Measurements from ENCODE around the gene LAMC1. TPM values are rescaled to one million over a fixed set of nuclear protein-coding genes. Genes with fewer than 3 reads are reported as not detected.
A peak's percentile ranks its signal among the peaks of the same experiment; 100 is the strongest.

LAMC1 gene
- total RNA-seq, result 0.05 and 0.39 TPM in 2 replicates

DNA sequence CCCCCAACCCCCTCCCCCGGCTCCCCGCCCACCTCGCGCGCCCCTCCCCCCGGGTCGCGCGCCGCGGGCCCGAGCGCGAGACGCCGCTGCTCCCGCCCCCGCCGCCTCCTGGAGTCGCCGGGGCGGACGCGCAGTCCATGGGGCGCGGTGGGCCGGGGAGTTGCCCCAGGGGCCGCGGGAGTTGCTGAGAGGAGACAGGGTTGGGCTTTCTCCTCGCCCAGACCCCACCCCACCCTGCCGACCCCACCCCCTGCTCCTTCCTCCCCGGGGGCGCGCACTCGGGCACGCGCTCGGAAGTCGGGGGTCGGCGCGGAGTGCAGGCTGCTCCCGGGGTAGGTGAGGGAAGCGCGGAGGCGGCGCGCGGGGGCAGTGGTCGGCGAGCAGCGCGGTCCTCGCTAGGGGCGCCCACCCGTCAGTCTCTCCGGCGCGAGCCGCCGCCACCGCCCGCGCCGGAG, at the start of gene LAMC1:
Gene LAMC1, plus strand, starts transcription at position 275 of the 455 bp plus-strand sequence. CDS start 297 bp downstream, outside the sequence.
- Mint-ChIP-seq H3K27ac (no peak within 1 kb of the TSS), H3K4me1 (ENCODE audit: low read depth) (peaks cover 11% of the 10 kb centered on the region), H3K36me3 (ENCODE audit: low read depth) (peaks cover 3% of the 10 kb centered on the region), H3K9me3 (no peaks in the 10 kb centered on the region), H3K27me3 (ENCODE audit: low read depth) (peaks cover 72% of the 10 kb centered on the region), H3K4me3 (ENCODE audit: low read depth) (peak within 1 kb of the TSS; percentile 79)
- intact Hi-C loops (cut with micrococcal nuclease), result no loop called here
- DNase-seq (ENCODE audit: low spot score), result peak; percentile 7

DNA sequence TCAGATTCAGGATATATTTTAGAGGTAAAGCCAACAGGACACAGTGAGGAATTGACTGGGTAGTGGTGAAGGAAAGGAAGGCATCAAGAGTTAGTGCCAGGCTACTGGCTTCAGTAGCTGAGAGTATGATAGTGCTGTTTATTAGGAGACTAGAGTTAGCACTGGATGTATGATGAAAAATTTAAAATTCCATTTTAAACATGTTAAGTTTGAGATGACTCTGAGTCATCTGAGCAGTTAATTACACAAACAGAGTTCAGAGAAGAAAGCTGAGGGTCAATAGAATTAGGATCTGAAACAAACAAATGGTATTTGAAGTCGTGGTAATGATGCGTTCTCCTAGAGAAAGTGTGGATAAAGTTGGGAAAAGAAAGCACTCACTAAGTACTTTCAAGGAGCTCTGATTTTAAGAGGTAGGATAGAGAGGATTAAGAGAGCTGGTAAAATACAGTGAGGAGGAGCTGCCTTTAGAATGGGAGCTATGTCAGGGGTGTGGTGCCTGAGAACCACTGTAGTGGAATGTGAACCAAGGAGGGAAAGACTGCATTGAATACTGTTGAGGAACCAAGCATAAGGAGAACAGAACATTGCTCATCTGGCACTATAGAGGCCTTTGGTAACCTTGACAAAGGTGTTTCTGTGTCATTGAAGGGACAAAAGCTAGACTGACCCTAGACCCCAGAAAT, 48.6 kb upstream of the LAMC1 start:
- Mint-ChIP-seq H3K36me3 (ENCODE audit: low read depth) (no peaks in the 10 kb centered on the region), H3K4me1 (ENCODE audit: low read depth) (no peaks in the 10 kb centered on the region), H3K4me3 (ENCODE audit: low read depth) (no peak overlapping the region), H3K27ac (no peak overlapping the region), H3K27me3 (ENCODE audit: low read depth) (peaks cover 11% of the 10 kb centered on the region), H3K9me3 (no peaks in the 10 kb centered on the region)
- DNase-seq (ENCODE audit: low spot score), result no peak
- intact Hi-C loops (cut with micrococcal nuclease), result no loop called here

DNA sequence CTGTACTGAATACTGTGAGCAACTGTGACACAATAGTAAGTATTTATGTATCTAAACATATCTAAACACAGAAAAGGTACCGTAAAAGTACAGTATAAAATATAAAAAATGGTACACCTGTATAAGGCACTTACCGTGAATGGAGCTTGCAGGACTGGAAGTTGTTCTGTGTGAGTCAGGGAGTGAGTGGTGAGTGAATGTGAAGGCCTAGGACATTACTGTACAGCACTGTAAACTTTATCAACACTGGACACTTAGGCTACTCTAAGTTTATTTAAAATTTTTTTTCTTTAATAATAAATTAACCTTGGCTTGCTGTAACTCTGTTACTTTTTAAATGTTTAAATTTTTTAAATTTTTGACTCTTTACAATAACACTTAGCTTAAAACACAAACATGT, 45.7 kb upstream of the LAMC1 start:
- peaks cover 5% of the 10 kb centered on the region for H3K27me3 Mint-ChIP-seq (ENCODE audit: low read depth)
- no peaks in the 10 kb centered on the region for H3K9me3 Mint-ChIP-seq
- H3K27ac Mint-ChIP-seq, result no peak overlapping the region
- H3K4me3 Mint-ChIP-seq (ENCODE audit: low read depth), result no peak overlapping the region
- no peaks in the 10 kb centered on the region for H3K4me1 Mint-ChIP-seq (ENCODE audit: low read depth)
- intact Hi-C loops (cut with micrococcal nuclease), result no loop called here
- no peak for DNase-seq (ENCODE audit: low spot score)
- no peaks in the 10 kb centered on the region for H3K36me3 Mint-ChIP-seq (ENCODE audit: low read depth)

DNA sequence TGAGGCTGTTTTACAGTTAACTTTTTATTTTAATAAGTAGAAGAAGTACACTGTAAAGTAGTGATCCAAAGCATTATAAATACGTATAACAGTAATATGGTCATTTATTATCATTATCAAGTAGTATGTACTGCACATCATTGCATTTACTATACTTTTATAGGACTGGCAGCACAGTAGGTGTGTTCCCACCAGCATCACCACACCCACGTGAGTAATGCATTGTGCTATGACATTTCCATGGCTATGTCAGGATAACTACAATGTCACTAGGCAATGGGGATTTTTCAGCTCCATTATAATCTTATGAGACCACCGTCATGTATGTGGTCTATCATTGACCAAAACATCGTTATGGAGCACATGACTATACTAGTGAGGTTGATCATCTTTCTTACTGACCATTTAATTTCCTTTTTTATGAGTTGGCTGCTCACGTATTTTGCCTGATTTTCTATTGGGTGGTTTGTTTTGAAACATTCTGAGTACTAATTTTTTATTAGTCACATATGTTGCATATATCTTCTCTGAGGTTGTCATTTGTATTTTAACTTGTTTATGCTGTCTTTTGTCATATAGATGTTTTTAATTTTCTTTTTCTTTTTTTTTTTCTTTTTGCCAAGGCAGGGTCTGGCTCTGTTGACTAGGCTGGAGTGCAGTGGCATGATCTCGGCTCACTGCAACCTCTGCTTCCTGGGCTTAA, 44.9 kb upstream of the LAMC1 start:
- Mint-ChIP-seq H3K4me1 (ENCODE audit: low read depth) (no peaks in the 10 kb centered on the region), H3K9me3 (no peaks in the 10 kb centered on the region), H3K36me3 (ENCODE audit: low read depth) (no peaks in the 10 kb centered on the region), H3K27me3 (ENCODE audit: low read depth) (peaks cover 5% of the 10 kb centered on the region), H3K4me3 (ENCODE audit: low read depth) (no peak overlapping the region), H3K27ac (no peak overlapping the region)
- no peak for DNase-seq (ENCODE audit: low spot score)
- intact Hi-C loops (cut with micrococcal nuclease), result no loop called here

DNA sequence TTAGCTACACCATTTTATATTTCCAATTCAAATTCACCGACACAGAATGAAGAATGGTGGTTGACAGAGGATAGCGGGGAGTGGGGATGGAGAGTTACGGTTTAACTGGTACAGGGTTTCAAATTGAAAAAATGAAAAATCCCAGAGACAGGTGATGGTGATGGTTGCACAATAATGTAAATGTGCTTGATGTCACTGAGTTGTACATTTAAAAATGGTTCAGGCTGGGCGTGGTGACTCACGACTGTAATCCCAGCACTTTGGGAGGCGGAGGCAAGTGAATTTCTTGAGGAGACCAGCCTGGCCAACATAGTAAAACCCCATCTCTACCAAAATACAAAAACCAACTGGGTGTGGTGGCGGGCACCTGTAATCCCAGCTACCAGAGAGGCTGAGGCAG, 39.1 kb upstream of the LAMC1 start:
- H3K27me3 Mint-ChIP-seq (ENCODE audit: low read depth), result peaks cover 3% of the 10 kb centered on the region
- H3K9me3 Mint-ChIP-seq, result no peaks in the 10 kb centered on the region
- H3K4me3 Mint-ChIP-seq (ENCODE audit: low read depth), result no peak overlapping the region
- H3K4me1 Mint-ChIP-seq (ENCODE audit: low read depth), result no peaks in the 10 kb centered on the region
- intact Hi-C loops (cut with micrococcal nuclease), result no loop called here
- no peak for DNase-seq (ENCODE audit: low spot score)
- no peak overlapping the region for H3K27ac Mint-ChIP-seq
- no peaks in the 10 kb centered on the region for H3K36me3 Mint-ChIP-seq (ENCODE audit: low read depth)

DNA sequence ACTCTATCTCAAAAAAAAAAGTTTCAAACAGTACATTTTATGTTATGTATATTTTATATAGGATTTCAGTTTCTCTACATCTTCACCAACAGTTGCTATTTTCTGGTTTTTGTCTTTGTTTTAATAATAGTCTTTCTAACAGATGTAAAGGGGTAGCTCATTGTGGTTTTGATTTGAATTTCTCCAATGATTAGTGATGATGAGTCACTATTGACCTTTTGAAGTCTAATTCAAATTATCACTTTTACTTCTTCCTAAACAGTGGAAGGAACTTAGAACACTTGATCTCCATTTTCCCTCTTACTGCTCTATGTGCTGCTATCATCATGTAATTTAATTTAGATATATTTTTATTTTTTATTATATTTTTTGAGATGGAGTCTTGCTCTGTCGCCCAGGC, 38.6 kb upstream of the LAMC1 start:
- intact Hi-C loops (cut with micrococcal nuclease), result no loop called here
- H3K4me1 Mint-ChIP-seq (ENCODE audit: low read depth), result no peaks in the 10 kb centered on the region
- no peak overlapping the region for H3K4me3 Mint-ChIP-seq (ENCODE audit: low read depth)
- H3K9me3 Mint-ChIP-seq, result no peaks in the 10 kb centered on the region
- DNase-seq (ENCODE audit: low spot score), result no peak
- no peaks in the 10 kb centered on the region for H3K36me3 Mint-ChIP-seq (ENCODE audit: low read depth)
- peaks cover 3% of the 10 kb centered on the region for H3K27me3 Mint-ChIP-seq (ENCODE audit: low read depth)
- H3K27ac Mint-ChIP-seq, result no peak overlapping the region

DNA sequence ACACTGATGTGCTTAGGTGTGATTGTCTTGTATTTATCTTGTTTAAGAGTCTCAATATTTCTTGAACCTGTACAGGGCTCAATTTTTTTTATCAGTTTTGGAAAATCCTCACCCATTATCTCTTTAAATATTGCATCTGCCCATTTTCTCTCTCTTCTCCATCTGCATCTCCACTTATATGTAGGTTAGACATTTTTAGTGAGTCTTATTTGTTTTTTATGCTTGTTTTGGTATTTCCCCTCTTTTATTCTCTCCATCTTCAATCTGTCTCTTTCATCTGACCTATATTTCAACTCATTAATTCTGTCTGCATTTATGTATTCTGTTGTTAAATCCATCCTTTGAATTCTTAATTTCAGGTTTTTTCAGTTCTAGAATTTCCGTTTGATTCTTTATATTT, 37.3 kb upstream of the LAMC1 start:
- no peak overlapping the region for H3K4me3 Mint-ChIP-seq (ENCODE audit: low read depth)

DNA sequence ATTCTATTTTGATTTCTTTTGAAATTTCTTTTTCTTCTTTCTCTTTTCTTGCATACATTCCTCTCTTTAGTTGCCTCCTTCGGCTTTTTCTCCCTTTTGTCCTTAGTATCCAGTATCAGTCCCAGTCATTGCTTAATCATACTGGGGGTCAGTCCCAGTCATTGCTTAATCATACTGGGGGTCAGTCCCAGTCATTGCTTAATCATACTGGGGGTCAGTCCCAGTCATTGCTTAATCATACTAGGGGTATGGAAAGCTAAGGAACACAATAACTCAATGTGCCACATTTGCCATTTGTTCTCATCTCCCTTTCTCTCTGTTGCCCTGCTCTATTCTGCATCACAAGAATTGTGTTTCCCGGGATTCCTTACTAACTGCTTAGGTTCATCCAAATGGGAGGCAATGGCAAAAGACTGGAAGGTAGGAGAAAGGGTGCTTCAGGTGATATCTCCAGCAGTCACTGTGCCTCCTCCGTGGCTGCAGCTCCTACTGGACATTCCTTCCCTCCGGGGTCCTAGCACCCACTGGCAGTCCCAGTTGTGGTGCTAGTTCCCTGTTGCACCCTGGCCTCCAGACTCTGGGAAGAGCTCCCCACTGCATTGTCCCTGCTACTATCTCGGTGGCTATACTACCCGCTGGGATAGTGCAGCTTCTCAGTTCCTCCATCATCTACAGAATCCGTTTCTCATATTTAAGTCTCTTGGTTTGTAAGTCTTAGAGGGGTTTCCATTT, 32.6 kb upstream of the LAMC1 start:
- Mint-ChIP-seq H3K9me3 (no peaks in the 10 kb centered on the region), H3K4me3 (ENCODE audit: low read depth) (no peak overlapping the region), H3K36me3 (ENCODE audit: low read depth) (no peaks in the 10 kb centered on the region), H3K4me1 (ENCODE audit: low read depth) (no peaks in the 10 kb centered on the region), H3K27ac (no peak overlapping the region), H3K27me3 (ENCODE audit: low read depth) (peaks cover 11% of the 10 kb centered on the region)
- no peak for DNase-seq (ENCODE audit: low spot score)
- intact Hi-C loops (cut with micrococcal nuclease), result no loop called here

More for the DNA sequence above, 37.3 kb upstream of the LAMC1 start:
- Mint-ChIP-seq H3K9me3 (no peaks in the 10 kb centered on the region), H3K27me3 (ENCODE audit: low read depth) (peaks cover 3% of the 10 kb centered on the region), H3K4me1 (ENCODE audit: low read depth) (no peaks in the 10 kb centered on the region), H3K36me3 (ENCODE audit: low read depth) (no peaks in the 10 kb centered on the region), H3K27ac (no peak overlapping the region)
- intact Hi-C loops (cut with micrococcal nuclease), result no loop called here
- DNase-seq (ENCODE audit: low spot score), result no peak

DNA sequence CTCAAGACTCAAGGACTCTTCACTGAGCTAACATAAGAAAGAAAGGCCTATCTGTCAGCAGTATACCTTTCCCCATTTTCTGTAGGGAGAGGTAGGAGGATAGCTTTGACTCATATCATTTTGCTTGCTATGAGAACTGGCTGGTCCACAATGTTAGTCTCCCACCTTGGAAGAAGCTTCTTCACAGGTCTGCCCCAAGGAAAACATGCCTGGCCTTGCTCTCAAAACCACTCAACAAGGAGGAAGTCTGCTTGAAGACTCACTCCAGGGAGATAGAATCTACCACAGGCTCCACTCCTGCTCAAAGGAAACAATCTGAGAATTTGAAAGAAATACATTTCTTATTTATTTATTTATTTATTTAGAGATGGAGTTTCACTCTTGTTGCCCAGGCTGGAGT, 29.5 kb upstream of the LAMC1 start:
- H3K27ac Mint-ChIP-seq, result no peak overlapping the region
- peaks cover 12% of the 10 kb centered on the region for H3K27me3 Mint-ChIP-seq (ENCODE audit: low read depth)
- no peaks in the 10 kb centered on the region for H3K36me3 Mint-ChIP-seq (ENCODE audit: low read depth)
- H3K9me3 Mint-ChIP-seq, result no peaks in the 10 kb centered on the region
- no peak for DNase-seq (ENCODE audit: low spot score)
- no peak overlapping the region for H3K4me3 Mint-ChIP-seq (ENCODE audit: low read depth)
- peaks cover 2% of the 10 kb centered on the region for H3K4me1 Mint-ChIP-seq (ENCODE audit: low read depth)
- intact Hi-C loops (cut with micrococcal nuclease), result no loop called here

DNA sequence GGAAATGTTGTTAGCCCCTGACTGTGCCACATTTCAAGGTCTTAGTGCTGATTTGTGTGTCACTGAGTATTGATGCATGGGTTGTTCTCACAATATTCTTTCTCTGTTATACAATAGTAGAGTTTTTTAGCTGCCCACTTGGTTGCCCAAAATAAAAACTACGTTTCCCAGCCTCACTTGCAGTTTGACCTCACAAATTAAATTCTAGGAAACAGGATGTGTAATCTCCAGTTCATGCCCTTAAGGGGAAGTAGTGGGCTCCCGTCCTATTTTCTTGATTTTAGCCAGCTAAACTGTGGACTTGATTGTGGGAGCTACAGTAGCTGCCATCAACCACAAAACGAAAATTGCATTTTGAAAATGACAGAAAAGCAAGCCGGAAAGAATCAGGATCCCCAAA, 27.3 kb upstream of the LAMC1 start:
- peaks cover 2% of the 10 kb centered on the region for H3K4me1 Mint-ChIP-seq (ENCODE audit: low read depth)
- no peak overlapping the region for H3K27ac Mint-ChIP-seq
- peaks cover 19% of the 10 kb centered on the region for H3K27me3 Mint-ChIP-seq (ENCODE audit: low read depth)
- no peaks in the 10 kb centered on the region for H3K36me3 Mint-ChIP-seq (ENCODE audit: low read depth)
- no peak for DNase-seq (ENCODE audit: low spot score)
- H3K9me3 Mint-ChIP-seq, result no peaks in the 10 kb centered on the region
- intact Hi-C loops (cut with micrococcal nuclease), result no loop called here
- no peak overlapping the region for H3K4me3 Mint-ChIP-seq (ENCODE audit: low read depth)

DNA sequence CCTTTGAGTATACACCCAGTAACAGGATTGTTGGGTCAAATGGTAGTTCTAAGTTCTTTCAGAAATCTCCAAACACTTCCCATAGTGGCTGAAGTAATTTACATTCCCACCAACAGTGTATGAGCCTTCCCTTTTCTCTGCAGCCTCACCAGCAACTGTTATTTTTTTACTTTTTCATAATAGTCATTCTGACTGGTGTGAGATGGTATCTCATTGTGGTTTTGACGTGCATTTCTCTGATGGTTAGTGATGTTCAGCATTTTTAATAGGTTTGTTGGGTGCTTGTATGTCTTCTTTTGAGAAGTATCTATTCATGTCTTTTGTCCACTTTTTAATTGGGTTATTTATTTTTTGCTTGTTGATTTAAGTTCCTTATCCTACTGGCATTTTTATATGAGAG, 26.4 kb upstream of the LAMC1 start:
- no peaks in the 10 kb centered on the region for H3K36me3 Mint-ChIP-seq (ENCODE audit: low read depth)
- intact Hi-C loops (cut with micrococcal nuclease), result no loop called here
- no peak overlapping the region for H3K4me3 Mint-ChIP-seq (ENCODE audit: low read depth)
- H3K27me3 Mint-ChIP-seq (ENCODE audit: low read depth), result peaks cover 20% of the 10 kb centered on the region
- H3K4me1 Mint-ChIP-seq (ENCODE audit: low read depth), result peaks cover 2% of the 10 kb centered on the region
- H3K9me3 Mint-ChIP-seq, result no peaks in the 10 kb centered on the region
- H3K27ac Mint-ChIP-seq, result no peak overlapping the region
- DNase-seq (ENCODE audit: low spot score), result no peak

DNA sequence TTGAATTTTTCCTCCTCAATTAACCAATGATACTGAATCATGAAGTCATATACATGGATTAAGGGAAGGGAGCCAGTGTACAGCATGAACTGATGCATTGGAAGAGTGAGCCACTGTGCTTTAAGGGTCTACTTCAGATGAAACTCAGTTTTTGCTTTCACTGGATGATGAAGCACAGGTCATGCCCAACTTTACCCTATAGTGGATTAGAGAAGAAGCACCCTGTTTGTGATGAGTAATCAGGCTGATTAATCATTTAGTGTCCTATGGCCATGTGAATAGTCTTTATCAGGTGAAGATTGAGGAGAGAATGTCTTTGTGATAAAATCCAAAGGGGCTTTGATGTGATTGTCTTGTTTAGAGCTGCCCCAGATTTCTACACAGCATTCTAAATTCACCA, 24.7 kb upstream of the LAMC1 start:
- Mint-ChIP-seq H3K9me3 (no peaks in the 10 kb centered on the region), H3K36me3 (ENCODE audit: low read depth) (no peaks in the 10 kb centered on the region), H3K4me3 (ENCODE audit: low read depth) (no peak overlapping the region), H3K27ac (no peak overlapping the region), H3K27me3 (ENCODE audit: low read depth) (peaks cover 16% of the 10 kb centered on the region), H3K4me1 (ENCODE audit: low read depth) (peaks cover 2% of the 10 kb centered on the region)
- intact Hi-C loops (cut with micrococcal nuclease), result no loop called here
- no peak for DNase-seq (ENCODE audit: low spot score)
